Measurements from ENCODE around the gene NCAM1. TPM values are rescaled to one million over a fixed set of nuclear protein-coding genes. Genes with fewer than 3 reads are reported as not detected.

NCAM1 gene
- total and polyA plus RNA-seq, 2 experiments from 2014 or later = 0.76 to 1.6 TPM

GRCh38 chr11:112989198-112989597 lies 28.0 kb downstream of the NCAM1 start (continued):
- no peak for TF ChIP-seq CTCF (conservative IDR thresholded peaks at IDR 0.05; ENCODE audit: low read depth in 2 of 2)
- no peak for TF ChIP-seq CREB1 (CRISPR knock-in tag; IDR thresholded peaks at IDR 0.05; ENCODE audit: low read depth)
- no peak for TF ChIP-seq EZH2 (IDR thresholded peaks at IDR 0.05; ENCODE audit: low read depth, unreplicated experiment)
- no peak for TF ChIP-seq JUNB (IDR thresholded peaks at IDR 0.05; ENCODE audit: unreplicated experiment)

DNA sequence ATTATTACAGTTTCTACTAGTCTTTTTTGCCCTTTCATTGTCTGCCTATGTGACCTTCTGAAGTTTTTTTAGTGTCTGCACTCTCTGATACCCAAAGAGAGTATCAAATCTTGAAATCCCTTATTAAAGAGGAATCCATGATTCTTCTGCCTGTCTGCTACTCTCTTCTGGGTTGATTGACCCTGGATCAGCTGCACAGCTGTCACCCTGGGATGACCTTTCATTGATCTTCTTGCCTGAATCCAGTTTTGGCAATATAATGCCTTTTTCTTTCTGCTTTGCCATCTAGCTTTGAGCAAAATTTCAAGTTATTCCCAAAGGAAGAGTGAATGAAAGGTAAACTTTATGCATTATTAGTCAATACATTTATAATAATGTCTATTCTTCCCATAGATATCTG lies 32.6 kb downstream of the NCAM1 start:
- Mint-ChIP-seq H3K4me3 (no peak overlapping the region), H3K9me3 (peaks cover 7% of the 10 kb centered on the region), H3K36me3 (ENCODE audit: low read depth) (peaks cover 4% of the 10 kb centered on the region; the same call in 2 of the 3 replicates), H3K27ac (no peak overlapping the region), H3K4me1 (peaks cover 10% of the 10 kb centered on the region), H3K27me3 (ENCODE audit: insufficient read depth, low read depth, poor library complexity) (no peaks in the 10 kb centered on the region)
- Histone ChIP-seq H3F3A (replicated peaks; ENCODE audit: low read depth) (no peaks in the 10 kb centered on the region), H3K4me3 (no peak overlapping the region), H4K20me1 (replicated peaks; ENCODE audit: insufficient read depth) (no peaks in the 10 kb centered on the region), H3K36me3 (ENCODE audit: insufficient read depth) (no peaks in the 10 kb centered on the region), H3K4me2 (no peak overlapping the region), H3K27me3 (ENCODE audit: insufficient read depth) (no peaks in the 10 kb centered on the region), H3K27ac (ENCODE audit: low read depth) (no peak overlapping the region), H2AFZ (no peak overlapping the region), H3K4me1 (ENCODE audit: insufficient read depth) (no peaks in the 10 kb centered on the region), H3K79me2 (replicated peaks; ENCODE audit: insufficient read depth) (no peaks in the 10 kb centered on the region), H3K9me2 (ENCODE audit: insufficient read depth) (no peaks in the 10 kb centered on the region; the same call in none of the 2 replicates)
- no peak for ATAC-seq
- DNase-seq (ENCODE audit: low spot score) = no peak
- no peak for TF ChIP-seq CREB1 (CRISPR knock-in tag; IDR thresholded peaks at IDR 0.05; ENCODE audit: low read depth)
- no peak for TF ChIP-seq REST (IDR thresholded peaks at IDR 0.05; ENCODE audit: unreplicated experiment)
- no peak for TF ChIP-seq EZH2phosphoT487 (IDR thresholded peaks at IDR 0.05; ENCODE audit: unreplicated experiment)
- no peak for TF ChIP-seq CTCF (conservative IDR thresholded peaks at IDR 0.05; ENCODE audit: low read depth in 2 of 2)
- no peak for TF ChIP-seq EZH2 (IDR thresholded peaks at IDR 0.05; ENCODE audit: low read depth, unreplicated experiment)
- TF ChIP-seq ETS1 (IDR thresholded peaks at IDR 0.05) = no peak
